ENCODE results near the gene CFAP46.
"Not testable (repeated sequence)": the region's sequence is repeated elsewhere in the genome, so short reads cannot be mapped to it uniquely, and the experiment has no call there.

GRCh38 chr10:132792099-132792498 is 150.3 kb downstream of the CFAP46 start:
- not testable (repeated sequence) for TF ChIP-seq EZH2 (IDR thresholded peaks at IDR 0.05; ENCODE audit: insufficient read depth, poor library complexity, severe bottlenecking); EZH2phosphoT487 (IDR thresholded peaks at IDR 0.05; ENCODE audit: insufficient read depth, low read depth)

Measured in GM23248 (cell line).